HG03045 (cell line): ENCODE data around the gene C20orf202.

Experiments used
- ATAC-seq: cut with Tn5 transposase; IDR thresholded peaks from one replicate; pipeline ENCODE4 v1.9.1; 2021; ENCODE audit warnings: mild to moderate bottlenecking, moderate library complexity; ENCODE audit not compliant: unreplicated experiment

Gene C20orf202

DNA sequence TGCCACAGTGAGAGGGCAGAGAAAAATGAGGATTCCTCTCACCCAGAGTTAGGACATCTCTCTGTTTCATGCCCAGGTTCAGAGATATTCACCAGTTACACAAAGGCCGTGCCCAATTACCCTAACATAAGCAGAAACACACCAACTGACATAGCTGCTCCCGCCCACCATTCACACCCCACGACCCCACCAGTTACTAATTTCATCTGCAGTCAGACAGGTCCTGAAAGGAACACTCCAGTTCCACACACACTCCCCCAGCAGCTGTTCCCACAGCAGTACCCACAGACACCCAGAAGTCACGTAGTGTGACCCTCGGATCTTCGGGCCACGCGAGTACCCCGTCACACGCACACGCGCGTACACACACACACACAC, 19.0 kb upstream of the C20orf202 start:
- ATAC-seq, result no peak

DNA sequence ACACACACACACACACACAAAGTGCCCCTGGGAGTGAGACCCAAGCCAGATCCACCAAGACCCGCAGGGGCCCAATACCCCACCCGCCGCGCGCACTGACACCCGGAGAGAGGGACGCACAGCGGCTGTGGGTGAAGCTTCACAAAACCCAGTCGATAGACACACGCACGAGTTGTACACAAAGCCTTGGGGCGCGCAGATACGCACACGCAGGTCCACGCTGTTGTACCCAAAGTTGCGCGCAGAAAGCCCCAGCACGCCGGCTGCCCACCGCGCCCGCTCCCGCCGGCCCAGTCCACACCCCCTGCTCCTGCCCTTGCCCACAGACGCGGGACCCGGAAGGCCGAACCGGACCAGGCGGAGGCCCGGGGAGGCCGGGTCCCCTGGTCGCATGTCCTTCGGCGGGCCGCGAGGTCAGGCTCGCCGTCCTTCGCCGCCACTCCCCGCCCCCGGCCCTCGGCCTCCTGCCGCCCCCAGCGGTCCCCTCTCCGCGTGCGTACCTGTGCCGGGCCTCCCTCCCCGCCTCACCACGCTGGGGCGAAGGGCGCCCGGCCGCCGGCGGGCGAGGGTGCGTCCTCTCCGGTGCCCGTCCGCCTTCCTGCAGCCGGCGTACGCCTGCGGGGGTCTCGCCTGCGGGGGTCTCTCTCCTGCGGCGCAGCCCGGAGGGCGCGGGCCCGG, 18.5 kb upstream of the C20orf202 start, which contains the start of gene TMEM74B:
Gene TMEM74B (minus strand): TSS at position 344 of the 678 bp plus-strand sequence. CDS start 1,180 bp downstream, outside the sequence.
- ATAC-seq, result no peak

DNA sequence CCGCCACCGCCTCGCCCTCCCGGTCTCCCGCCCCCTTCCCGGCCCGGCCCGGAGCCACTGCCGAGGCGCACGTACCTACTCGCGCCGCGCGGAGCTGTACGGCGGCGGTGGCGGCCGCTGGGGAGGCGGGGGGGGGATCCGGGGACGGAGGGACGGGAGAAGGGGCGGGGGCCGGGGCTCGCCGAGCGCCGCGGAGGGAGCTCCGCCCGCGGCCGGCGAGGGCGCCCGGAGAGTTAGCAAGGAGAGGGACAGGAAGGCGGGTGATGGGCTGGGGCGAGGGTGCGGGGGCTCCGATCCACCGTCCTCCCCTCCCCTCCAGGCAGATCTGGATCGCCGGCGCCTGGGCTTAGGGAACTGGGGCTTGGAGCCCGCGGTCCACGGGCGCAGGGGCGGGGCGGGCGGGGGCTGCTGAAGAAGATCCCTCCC, 17.9 kb upstream of the C20orf202 start:
- no peak for ATAC-seq

DNA sequence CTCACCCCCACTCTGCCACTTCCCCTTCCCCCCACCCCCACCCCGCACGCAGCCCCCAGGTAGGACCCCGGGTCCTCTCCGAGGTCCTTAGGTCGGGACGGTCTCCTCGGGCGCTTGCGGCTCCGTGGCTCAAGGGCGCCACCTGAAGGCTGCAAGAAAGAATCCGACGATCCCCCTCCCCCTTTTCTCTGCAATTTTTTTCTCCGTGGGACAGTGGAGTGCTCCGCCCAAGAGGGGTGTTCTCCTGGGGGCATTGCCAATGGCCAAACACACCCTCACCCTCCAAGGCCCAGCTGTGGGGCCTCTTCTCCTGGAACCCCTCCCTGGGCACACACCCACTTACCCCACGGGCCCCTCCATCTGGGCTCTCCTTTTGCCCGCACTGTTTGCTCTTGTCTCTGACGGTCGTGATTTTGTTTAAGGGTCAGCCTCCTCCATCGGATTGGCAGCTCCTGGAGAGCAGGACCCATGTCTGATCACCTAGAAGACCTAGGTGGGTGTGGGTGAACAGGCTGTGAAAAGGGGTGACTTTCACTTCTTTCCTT, 17.4 kb upstream of the C20orf202 start:
- no peak for ATAC-seq

DNA sequence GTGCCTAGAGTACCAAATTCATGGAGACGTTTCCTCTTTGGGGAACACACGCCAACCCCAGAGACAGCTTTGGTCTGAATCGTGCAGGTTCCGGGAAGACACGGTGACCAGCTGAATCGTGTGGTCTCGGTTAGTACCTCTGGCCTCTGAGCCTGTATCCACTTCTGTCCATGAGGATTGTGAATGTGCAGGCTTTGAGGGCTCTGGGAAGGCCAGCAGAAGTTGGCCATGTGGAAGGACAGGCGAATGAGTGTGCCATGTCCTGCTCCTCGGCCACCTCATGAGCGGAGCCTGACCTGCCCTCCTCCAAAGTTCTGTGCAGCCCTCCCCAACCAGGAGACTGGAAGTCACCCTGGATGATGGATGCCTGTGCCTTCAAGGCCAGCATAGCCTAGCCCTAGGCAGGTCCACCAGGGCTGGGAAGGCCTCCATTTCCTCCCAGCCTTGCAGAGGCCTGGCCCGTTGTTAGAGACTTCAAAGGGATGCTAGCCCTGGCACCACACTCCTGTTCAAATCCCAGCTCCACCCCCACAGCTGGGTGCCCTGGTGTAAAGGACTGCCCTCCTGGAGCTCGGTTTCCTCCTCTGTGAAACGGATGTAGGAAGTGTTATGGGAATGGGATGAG, 16.8 kb upstream of the C20orf202 start:
- ATAC-seq, result no peak

DNA sequence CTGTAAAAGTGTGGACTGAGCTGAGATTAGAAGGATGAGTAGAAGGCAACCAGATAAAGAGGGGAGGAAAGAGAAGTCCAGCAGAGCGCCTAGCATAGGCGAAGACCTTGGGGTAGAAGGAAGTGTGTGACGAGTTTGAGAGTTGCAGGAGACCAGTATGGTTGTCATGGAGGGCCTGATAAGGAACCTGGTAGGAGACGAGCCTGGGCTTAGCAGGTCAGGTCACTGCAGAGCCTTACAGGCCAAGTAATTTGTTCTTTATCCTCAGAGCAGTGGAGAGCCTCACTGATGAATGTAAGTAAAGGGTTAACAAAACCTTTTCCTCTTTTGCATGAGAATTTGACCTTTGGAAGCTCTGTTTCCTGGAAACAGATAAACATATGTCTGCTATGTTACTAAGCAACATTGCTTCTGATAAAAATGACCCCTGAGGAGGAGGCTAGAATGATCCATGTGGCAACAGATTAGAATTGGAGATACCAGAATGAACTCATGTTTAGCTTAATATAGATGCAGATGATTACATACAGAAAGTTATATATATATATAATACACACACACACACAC, 15.6 kb upstream of the C20orf202 start:
- no peak for ATAC-seq

DNA sequence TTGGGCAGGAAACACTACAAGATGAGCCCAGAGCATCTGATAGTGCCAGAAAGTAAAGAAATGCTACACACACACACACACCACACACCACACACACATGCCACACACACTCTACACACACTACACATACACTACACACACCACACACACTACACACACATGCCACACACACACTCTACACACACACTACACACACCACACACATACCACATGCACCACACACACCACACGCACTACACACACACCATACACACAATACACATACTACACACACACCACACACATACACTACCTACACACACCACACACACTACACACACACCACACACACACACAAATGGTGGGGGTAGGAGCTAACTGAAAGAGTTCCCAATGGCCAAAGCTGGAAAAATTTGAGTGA, 14.9 kb upstream of the C20orf202 start:
- ATAC-seq, result no peak

DNA sequence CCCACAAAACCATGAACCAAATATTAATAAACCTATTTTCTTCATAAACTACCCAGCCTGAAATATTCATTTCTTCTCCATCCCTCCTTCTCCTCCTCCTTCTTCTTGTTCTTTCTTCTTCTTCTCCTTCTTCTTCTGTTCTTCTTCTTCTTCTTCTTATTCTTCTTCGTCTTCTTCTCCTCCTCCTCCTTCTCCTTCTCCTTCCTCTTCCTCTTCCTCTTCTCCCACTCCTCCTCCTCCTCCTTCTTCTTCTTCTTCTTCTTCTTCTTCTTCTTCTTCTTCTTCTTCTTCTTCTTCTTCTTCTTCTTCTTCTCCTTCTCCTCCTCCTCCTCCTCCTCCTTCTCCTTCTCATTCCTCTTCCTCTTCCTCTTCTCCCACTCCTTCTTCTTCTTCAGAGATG, 13.4 kb upstream of the C20orf202 start:
- no peak for ATAC-seq

DNA sequence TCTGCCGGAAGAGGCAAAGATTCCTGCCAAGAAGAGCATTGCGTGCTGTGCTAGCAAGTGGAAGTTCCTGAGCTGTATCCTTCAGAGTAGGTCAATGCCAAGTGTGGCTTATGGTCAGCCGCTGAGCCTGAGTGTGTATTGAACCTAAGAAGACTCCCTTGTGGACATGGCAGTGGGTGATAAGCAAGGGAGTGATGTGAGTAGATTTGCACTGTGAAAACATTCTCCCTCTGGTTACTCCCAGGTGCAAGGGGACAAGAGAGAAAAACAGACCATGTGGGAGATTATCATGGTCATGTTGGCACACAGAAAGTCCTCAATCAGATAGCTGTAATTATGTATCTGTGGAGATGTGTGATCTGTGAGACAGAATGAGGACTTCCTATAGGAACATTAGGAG, 12.4 kb upstream of the C20orf202 start:
- ATAC-seq, result no peak

DNA sequence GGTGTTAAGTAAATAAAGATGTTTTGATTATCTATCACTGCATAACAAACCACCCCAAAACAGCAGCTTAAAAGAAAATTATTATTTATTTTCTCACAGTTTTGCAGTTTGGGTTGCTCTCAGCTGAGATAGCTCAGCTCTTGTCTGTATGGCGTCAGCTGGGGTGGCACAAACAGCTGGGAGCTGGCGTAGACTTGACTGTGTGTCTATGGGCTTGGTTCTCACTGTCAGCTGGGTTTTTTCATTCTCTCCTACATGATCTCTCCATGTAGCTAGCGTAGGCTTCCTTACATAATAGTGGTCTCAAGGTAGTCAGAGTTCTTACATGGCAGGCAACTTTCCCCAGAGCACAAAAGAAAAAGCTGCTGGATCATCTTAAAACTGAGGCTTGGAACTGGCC, 12.0 kb upstream of the C20orf202 start:
- ATAC-seq, result no peak

DNA sequence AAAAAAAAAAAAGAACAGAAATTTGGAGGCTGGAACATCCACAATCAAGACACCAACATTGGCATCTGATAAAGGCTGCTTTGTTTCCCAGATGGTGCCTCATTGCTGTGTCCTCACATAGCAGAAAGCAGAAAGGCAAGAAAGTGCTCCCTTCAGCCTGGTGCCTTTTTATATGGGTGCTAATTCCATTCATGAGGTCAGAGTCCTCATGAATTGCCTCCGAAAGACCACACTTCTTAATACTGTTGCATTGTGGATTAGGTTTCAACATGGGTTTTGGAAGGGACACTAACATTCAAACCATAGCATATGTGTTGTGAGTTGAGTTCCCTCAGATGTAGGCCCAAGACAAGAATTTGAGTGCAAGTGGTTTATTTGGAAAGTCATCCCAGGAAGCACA, 8.0 kb upstream of the C20orf202 start:
- ATAC-seq, result no peak

DNA sequence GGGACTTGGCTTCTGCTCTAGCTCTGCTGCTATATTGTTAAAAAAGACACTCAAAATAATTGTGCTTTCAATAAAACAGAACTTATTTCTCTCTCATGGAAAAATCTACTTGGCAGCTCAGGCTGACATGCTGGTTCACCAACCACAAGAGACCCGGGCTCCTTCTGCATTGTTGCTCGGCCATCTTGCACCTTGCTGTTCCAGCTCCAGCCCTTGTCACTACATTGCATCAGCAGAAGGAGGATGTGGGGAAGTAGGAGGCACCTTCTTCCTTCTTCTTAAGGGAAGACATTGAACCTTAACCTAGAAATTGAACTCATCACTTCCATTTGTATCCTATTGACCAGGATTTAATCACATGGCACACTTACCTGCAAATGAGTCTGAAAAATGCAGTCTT, 6.6 kb upstream of the C20orf202 start:
- no peak for ATAC-seq

DNA sequence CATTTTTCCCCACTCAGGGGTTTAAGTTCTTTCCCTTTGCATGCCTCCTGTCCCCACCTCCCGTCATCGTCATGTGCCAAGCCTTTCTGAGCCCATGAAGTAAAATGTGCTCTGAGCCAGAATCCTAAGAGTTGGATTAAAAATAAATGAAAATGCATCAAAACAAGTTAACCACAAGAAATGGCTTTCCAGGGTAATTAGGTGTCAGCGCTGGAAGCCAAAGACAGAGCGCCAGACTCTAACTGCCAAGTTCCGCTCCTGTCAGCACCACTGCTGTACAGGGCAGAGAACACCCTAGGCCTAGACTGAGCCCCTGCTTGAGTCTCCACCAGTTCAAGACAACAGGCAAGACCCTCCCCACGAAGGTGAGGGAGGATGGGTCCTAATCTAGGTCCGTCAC, 5.5 kb upstream of the C20orf202 start:
- ATAC-seq, result no peak

DNA sequence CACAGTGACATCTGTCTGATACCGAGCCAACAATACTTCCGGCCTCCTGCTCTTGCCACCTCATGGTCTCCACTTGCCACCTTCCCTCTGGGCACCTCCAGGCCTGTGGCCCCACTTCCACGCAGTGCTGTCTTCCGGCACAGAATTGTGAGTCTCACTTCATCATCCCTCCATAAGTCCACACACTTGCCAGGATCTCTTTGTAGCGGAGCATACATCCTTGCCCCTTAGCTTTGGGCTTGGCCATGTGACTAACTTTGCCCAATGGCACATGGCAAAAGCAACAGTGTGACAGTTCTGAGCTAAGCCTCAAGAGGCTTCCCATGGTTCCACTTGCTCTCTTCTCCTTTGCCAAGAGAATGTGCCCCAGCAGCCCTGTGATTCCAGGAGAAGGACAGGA, 4.5 kb upstream of the C20orf202 start:
- ATAC-seq, result no peak

DNA sequence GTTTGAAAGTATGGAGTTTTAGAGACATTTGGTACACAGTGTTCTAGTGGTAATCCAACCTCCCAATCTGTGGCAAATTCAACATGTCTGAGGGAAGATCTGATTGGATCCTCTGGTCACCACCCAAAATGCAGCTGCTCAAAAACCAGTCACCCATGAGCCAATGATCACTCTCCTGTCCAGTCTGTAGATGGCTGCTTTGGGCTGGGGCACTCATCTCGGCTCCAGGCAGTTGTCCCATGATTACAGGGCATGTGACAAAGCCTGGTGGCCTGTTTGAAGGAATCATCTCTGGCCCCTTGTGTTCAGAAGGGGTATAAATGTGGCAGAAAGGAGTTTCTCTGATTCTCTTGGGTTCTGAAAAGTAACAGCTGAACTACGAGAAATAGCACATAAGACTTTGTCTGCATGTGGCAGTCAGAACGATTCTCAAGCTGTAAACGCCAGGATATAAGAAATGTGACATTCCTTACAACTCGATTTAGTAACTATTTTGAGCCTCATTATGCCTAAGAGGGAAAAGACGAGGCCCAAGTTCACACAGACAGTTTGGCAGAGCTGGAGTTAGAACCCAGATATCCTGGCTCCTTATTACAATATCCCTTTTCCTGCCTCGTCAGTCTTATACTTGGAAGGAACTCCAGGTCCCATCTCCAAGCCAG, 3.9 kb upstream of the C20orf202 start:
- no peak for ATAC-seq

DNA sequence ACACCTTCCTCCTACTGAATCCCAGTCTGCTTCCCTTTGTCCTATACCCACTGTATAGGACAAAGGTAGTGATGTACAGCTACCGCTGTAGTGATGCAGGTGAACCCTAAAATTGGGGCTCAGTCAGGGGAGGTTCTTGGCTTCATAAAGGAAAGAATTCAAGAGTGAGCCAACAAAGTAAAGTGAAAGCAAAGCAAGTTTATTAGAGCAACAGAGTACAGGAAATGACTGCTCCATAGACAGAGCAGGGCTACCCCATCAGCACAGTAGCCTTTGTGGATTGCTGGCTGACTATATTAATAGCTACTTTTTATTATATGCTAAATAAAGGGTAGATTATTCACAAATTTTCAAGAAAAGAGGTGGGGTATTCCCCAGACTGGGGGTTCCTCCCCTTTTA, 3.3 kb upstream of the C20orf202 start:
- ATAC-seq, result no peak

DNA sequence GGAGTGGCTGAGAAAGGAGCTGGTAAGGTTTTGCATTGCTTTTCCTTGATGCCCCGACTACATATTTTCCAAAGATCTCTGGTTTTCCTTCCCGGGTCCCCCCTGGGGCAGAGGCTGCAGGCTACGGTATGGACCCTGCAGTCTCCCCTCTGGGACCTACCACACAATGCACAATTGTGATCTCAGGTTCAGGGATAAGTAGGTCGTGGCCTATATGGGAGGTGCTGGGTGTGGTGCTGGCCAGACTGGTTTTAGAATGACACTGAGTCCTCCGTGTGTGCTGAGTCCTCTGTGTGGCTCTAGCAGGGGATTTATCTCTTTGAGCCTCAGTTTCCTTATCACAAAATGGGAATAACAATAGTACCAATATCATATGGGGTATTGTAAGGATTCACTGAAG, 376 bp downstream of the C20orf202 start:
- ATAC-seq, result no peak

DNA sequence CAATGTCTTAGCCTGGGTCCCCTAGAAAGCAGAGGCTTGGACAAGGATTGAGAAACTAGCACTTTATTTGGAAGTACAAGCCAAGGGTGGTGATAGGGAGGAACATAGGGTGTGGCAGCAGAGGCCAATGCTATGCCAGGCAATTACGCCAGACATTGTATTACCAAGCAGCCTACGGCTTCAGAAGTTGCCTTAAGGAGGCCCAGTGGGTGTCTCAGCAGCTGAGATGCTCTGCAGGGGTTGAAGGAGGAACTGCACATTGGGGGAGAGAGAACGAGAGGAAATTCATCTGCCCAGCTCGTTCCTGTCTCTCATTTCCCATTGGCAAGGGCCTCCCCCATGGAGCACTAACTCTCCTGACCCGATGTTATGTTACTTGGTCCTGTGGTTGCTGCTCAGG, 859 bp downstream of the C20orf202 start:
- no peak for ATAC-seq

DNA sequence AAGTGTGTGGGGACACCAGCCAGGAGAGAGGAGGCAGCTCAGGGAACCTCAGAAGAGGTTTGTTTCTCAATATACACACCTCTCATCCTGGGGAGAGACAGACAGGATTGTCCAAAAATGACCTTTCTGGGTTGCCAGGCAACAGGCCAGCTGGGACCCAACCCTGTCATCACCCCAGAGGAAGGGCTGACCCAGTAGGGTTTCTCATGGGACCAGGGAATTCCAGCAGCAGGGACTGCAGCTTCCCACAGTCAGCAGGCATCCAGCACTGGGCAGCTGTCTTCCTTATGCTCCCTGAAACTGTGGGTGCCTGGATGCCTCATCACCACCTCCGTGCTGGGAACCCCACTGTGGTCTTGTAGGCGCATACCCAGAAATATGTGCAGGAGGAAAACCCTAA, 1.3 kb downstream of the C20orf202 start:
- ATAC-seq, result no peak

DNA sequence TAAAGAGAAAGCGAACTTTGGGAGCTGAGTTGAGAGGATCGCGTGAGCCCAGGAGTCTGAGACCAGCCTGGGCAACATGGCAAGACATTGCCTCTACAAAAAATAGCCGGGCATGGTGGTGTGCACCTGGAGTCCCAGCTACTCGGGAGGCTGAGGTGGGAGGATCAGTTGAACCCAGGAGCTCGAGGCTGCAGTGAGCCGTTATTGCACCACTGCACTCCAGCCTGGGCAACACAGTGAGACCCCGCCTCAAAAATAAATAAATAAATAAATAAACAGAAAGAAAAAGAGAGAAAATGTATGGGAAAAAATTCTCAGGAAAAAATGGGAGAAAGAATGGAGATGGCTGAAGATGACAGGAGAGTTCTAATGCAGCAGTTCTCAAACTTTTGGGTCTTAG, 2.5 kb downstream of the C20orf202 start:
- no peak for ATAC-seq

DNA sequence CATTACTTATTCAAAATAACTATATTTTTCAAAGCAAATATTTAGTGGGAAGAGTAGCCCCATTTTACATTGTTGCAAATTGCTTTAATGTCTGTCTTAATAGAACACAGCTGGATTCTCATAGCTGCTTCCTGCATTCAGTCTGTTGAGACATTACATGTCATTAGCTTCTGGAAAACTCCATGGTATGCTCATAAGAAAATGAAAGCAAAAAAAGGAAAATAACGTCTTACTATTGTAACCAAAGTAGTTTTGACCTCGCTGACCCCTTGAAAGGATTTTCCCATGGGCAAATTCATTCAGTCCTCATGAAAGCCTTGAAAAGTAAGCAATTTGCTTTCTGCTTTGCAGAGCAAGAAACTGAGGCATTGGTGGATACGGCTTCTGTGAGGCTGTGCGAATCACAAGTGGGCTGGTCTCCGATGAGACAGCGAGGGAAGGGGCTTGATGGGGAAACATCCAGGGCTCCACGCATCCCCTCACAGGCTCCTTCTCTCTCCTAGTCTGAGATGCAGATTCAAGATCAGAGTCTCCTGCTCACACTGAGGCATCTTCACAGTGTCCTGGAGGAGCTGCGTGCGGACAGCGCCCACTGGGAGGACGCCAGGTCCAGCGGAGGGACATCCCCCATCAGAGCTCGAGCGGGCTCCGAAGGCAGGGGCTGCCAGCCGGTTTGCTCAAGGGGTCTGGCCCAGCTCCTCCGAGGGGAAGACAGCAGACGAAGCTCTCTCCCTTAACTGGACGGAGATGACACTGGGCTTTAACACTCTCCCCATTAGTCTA, 3.3 kb downstream of the C20orf202 start:
- ATAC-seq, result no peak
